ENCODE measurements around the gene PCDHGB3. TPM values are rescaled to one million over a fixed set of nuclear protein-coding genes. Genes with fewer than 3 reads are reported as not detected.
"Not testable (repeated sequence)": the region's sequence is repeated elsewhere in the genome, so short reads cannot be mapped to it uniquely, and the experiment has no call there.

PCDHGB3 gene
- total RNA-seq, 1 experiment from 2014 or later, result 1.2 TPM

GRCh38 chr5:141371572-141372475 is 1.8 kb downstream of the PCDHGB3 start:
- DNase-seq, result no peak
- Mint-ChIP-seq H3K9me3 (ENCODE audit: low read depth, unreplicated experiment) (peaks cover 9% of the 10 kb centered on the region), H3K4me3 (ENCODE audit: low read depth, unreplicated experiment) (no peak overlapping the region), H3K4me1 (ENCODE audit: low read depth, unreplicated experiment) (no peaks in the 10 kb centered on the region), H3K27me3 (ENCODE audit: unreplicated experiment) (no peaks in the 10 kb centered on the region), H3K27ac (ENCODE audit: unreplicated experiment) (no peak overlapping the region), H3K36me3 (ENCODE audit: insufficient read depth, unreplicated experiment) (peaks cover 9% of the 10 kb centered on the region)
- intact Hi-C loops (cut with micrococcal nuclease; ENCODE audit: unreplicated experiment), result no loop called here
- no TSS peak for BruUV-seq (replicated peaks)
- TF ChIP-seq, protein P1, sequence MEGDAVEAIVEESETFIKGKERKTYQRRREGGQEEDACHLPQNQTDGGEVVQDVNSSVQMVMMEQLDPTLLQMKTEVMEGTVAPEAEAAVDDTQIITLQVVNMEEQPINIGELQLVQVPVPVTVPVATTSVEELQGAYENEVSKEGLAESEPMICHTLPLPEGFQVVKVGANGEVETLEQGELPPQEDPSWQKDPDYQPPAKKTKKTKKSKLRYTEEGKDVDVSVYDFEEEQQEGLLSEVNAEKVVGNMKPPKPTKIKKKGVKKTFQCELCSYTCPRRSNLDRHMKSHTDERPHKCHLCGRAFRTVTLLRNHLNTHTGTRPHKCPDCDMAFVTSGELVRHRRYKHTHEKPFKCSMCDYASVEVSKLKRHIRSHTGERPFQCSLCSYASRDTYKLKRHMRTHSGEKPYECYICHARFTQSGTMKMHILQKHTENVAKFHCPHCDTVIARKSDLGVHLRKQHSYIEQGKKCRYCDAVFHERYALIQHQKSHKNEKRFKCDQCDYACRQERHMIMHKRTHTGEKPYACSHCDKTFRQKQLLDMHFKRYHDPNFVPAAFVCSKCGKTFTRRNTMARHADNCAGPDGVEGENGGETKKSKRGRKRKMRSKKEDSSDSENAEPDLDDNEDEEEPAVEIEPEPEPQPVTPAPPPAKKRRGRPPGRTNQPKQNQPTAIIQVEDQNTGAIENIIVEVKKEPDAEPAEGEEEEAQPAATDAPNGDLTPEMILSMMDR (IDR thresholded peaks at IDR 0.05; ENCODE audit: unreplicated experiment), result no peak
- CTCF ChIA-PET, result no interaction called here

- DNase-seq, result no peak
- H3K9me3 Mint-ChIP-seq (ENCODE audit: low read depth, unreplicated experiment), result peaks cover 9% of the 10 kb centered on the region
- CTCF ChIA-PET, result no interaction called here
- H3K4me1 Mint-ChIP-seq (ENCODE audit: low read depth, unreplicated experiment), result no peaks in the 10 kb centered on the region
- no TSS peak for BruUV-seq (replicated peaks)
- no peak within 1 kb of the TSS for H3K27ac Mint-ChIP-seq (ENCODE audit: unreplicated experiment)
- H3K4me3 Mint-ChIP-seq (ENCODE audit: low read depth, unreplicated experiment), result no peak within 1 kb of the TSS
- no peaks in the 10 kb centered on the region for H3K27me3 Mint-ChIP-seq (ENCODE audit: unreplicated experiment)
- TF ChIP-seq, protein P1 (IDR thresholded peaks at IDR 0.05; ENCODE audit: unreplicated experiment), result no peak
- intact Hi-C loops (cut with micrococcal nuclease; ENCODE audit: unreplicated experiment), result no loop called here
- peaks cover 9% of the 10 kb centered on the region for H3K36me3 Mint-ChIP-seq (ENCODE audit: insufficient read depth, unreplicated experiment)
These were observed 3.8 kb downstream of the PCDHGB3 start, which contains the start of gene PCDHGA6 for GRCh38 chr5:141373673-141374317. PCDHGA6 (plus strand) TSS chr5:141373891; CDS start chr5:141374084, 193 bp downstream.

DNA sequence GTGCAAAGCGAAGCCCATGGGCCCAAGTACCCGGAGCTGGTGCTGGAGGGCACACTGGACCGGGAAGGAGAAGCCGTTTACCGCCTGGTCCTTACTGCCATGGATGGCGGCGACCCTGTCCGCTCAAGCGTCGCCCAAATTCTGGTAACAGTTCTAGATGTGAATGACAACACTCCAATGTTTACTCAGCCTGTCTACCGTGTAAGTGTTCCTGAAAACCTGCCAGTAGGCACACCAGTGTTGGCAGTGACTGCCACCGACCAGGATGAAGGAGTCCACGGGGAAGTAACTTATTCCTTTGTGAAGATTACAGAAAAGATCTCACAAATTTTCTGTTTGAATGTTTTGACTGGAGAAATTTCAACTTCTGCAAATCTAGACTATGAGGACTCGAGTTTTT is 4.6 kb downstream of the PCDHGB3 start:
- no peaks in the 10 kb centered on the region for H3K27me3 Mint-ChIP-seq (ENCODE audit: unreplicated experiment)
- peaks cover 9% of the 10 kb centered on the region for H3K36me3 Mint-ChIP-seq (ENCODE audit: insufficient read depth, unreplicated experiment)
- H3K4me3 Mint-ChIP-seq (ENCODE audit: low read depth, unreplicated experiment), result no peak overlapping the region
- no peak for DNase-seq
- no peak overlapping the region for H3K27ac Mint-ChIP-seq (ENCODE audit: unreplicated experiment)
- CTCF ChIA-PET, result no interaction called here
- peaks cover 9% of the 10 kb centered on the region for H3K9me3 Mint-ChIP-seq (ENCODE audit: low read depth, unreplicated experiment)
- BruUV-seq (replicated peaks), result no TSS peak
- intact Hi-C loops (cut with micrococcal nuclease; ENCODE audit: unreplicated experiment), result no loop called here
- TF ChIP-seq, protein P1 (IDR thresholded peaks at IDR 0.05; ENCODE audit: unreplicated experiment), result no peak
- no peaks in the 10 kb centered on the region for H3K4me1 Mint-ChIP-seq (ENCODE audit: low read depth, unreplicated experiment)

GRCh38 chr5:141375444-141376155 is 5.6 kb downstream of the PCDHGB3 start:
- CTCF ChIA-PET; H3K4me3 Mint-ChIP-seq (ENCODE audit: low read depth, unreplicated experiment); H3K36me3 Mint-ChIP-seq (ENCODE audit: insufficient read depth, unreplicated experiment); H3K27ac Mint-ChIP-seq (ENCODE audit: unreplicated experiment); BruUV-seq (replicated peaks); intact Hi-C loops (cut with micrococcal nuclease; ENCODE audit: unreplicated experiment); DNase-seq; H3K27me3 Mint-ChIP-seq (ENCODE audit: unreplicated experiment); H3K4me1 Mint-ChIP-seq (ENCODE audit: low read depth, unreplicated experiment): not testable (repeated sequence)
- H3K9me3 Mint-ChIP-seq (ENCODE audit: low read depth, unreplicated experiment), result peaks cover 11% of the 10 kb centered on the region

All from Calu3 (cell line).